DMS79 (cell line): Measurements from ENCODE around the gene AP1B1.
"Not testable (repeated sequence)": the region's sequence is repeated elsewhere in the genome, so short reads cannot be mapped to it uniquely, and the experiment has no call there.

Experiments
- DNase-seq: peaks from one replicate; lab custom pipeline; 2025; lab: John Stamatoyannopoulos, UW

The AP1B1 gene

DNA sequence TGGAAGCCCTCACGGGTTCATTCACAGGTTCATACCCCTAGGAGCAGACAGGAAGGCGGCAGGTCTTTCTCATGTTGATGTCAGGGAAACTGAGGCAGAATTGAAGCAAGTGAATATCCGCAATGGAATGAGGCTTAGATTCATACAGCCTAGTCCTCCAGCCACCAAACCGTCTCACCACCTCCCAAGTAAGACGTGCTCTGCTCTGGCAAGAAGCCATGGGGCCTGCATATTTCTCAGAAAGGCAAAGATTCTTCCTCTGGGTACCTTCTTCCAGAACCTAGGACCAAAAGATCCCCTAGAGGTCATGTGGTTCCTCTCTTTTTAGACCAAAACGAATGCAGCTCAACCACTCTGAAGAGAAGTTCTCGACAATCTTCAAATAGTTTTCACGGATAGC is 1.7 kb downstream of the AP1B1 start:
- DNase-seq = no peak

- DNase-seq = no peak
Observed at GRCh38 chr22:29385748-29386147, 2.6 kb downstream of the AP1B1 start.

DNA sequence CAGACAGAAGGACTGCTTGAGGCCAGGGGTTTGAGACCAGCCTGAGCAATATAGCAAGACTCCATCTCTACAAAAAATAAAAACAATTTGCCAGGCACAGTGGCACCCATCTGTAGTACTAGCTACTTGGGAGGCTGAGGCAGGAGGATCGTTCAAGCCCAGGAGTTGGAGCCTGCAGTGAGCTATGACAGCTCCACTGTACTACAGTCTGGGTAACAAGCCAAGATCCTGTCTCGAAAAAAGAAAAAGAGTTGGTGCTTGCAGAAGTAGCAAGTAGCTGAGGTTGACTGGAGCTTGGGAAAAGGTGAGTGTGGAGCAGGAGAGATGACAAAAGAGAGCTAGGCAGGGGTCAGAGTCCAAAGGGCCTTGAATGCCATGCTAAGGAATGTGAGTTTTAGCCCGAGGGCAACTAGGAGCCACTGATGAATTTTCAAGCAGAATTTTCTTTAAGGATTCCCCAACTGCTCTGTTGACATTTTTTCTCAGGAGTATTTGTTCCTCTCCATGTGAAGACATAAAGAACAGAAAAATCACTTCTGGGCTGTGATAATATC is 3.1 kb downstream of the AP1B1 start:
- no peak for DNase-seq

DNA sequence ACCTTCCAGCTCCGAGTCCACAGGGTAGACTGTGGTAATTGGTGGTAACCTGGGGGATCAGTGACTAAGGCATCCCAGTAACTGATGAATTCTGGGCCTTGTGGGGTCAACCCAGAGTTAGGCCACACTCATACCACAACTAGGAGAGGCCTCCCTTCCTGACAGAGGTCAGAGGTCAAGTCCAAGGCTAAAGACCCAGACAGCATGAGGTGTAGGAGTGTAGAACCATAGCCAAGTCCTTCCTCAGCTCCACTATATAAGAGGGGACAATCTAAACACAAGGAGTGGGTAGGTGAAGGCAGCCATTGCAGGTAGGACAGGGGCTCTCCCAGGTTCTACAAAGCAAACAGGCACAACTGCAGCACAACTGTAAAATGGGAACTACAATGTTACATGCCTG is 4.6 kb downstream of the AP1B1 start:
- no peak for DNase-seq

- no peak for DNase-seq
Observed at GRCh38 chr22:29382580-29383302, 5.6 kb downstream of the AP1B1 start.

DNA sequence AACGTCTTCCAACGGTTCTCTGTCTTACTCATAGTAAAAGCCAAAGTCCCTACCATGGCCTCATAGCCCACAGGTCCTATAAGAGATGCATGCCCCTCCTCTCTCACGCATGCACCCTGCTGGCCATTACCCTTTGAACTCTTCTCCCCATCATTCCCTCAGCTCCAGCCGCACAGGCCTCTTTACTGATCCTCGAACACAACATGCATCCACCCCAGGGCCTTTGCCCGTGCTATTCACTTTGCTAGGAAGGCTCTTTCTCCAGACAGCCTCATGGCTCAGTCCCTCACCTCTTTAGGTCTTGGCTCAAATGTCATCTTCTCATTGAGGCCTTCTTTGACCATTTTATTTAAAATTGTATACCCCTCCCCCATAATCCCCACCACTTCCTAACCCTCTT is 7.5 kb downstream of the AP1B1 start:
- DNase-seq = no peak

GRCh38 chr22:29380032-29380781 is 8.2 kb downstream of the AP1B1 start:
- DNase-seq = no peak

DNA sequence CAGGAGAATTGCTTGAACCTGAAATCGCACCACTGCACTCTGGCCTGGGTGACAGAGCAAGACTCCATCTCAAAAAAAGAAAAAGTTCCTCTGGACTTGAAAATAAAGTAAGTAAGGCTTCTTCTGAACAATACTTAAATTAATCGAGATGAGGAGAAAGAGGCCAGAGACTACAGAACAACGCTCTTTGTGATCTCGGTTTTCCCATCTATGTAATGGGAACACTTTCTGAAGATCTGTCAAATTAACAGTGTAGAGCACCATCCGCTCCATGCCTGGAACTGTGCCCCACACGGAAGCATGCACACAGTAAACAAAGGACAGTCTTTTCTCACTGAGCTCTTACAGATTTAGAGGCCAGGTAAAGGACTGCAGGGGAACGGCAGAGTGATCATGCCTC is 9.1 kb downstream of the AP1B1 start:
- DNase-seq = no peak

DNA sequence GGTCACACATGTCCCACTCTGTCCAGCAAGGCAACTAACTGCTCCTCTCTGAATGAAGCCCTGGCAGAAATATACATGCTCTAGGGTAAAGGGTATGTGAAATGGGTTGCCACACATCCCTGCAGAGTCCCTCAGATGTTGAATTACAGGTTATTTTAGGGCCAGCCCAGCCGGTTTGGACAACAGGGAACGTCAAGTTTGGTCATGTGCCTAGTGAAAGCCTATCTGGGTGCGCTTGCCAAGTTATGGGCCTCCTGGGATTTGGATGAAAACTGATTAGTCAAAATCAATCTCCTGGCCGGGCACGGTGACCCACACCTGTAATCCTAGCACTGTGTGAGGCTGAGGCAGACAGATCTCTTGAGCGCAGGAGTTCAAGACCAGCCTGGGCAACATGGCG is 10.4 kb downstream of the AP1B1 start:
- DNase-seq = no peak

DNA sequence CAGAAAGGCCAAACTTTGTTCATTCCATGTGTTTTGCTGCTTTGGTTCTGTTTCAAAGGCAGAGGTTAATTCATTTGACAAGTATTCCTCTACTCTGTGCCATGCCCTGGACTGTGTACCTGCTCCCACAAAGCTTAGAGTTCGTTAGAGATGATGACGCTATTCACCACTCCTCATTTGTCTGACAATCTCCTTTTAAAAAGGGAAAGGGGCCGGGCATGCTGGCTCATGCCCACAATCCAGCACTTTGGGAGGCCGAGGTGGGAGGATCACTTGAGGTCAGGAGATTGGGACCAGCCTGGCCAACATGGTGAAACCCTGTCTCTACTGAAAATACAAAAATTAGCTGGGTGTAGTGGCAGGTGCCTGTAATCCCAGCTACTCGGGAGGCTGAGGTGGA is 11.7 kb downstream of the AP1B1 start:
- DNase-seq = not testable (repeated sequence)

GRCh38 chr22:29375398-29376076 is 12.8 kb downstream of the AP1B1 start:
- DNase-seq = no peak

- not testable (repeated sequence) for DNase-seq
Observed at GRCh38 chr22:29374806-29375205, 13.6 kb downstream of the AP1B1 start.

DNA sequence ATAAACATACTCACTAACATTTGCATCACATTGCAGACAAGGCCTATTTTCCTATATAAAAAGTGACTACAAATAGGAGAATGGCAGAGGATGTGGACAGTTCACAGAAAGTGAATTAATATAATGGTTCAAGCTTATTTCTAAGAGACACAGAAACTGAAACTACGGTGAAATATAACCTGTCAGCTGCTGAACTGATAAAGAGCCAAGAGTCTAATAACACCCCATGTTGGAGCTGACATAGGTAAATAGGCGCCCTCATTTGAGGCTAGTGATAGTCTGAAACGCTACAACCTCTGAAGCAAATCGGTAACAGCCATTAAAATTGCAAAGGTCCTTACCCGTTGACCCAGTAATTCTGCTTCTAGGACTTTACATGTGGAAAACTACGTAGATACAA is 14.0 kb downstream of the AP1B1 start:
- no peak for DNase-seq

- DNase-seq = no peak
Observed at GRCh38 chr22:29370537-29370936, 17.8 kb downstream of the AP1B1 start.

DNA sequence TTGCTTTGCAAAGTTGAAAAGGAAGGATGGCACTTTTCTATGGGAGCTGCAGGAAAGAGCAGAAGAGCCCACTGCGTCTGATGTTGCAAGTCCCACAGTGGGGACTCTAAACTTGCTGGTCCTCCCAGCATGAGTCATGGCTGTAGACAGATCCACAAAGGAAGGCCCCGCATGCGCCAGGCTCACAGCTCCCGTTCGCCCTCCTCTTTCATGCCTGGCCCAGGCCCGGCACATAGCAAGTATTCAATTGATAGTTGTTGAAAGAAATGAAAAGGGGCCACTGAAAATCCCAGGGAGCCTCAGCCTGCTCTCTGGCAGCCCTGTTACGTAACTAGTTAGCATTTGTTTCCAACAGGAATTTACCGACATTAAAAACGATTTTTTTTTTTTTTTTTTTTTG is 18.9 kb downstream of the AP1B1 start:
- no peak for DNase-seq

DNA sequence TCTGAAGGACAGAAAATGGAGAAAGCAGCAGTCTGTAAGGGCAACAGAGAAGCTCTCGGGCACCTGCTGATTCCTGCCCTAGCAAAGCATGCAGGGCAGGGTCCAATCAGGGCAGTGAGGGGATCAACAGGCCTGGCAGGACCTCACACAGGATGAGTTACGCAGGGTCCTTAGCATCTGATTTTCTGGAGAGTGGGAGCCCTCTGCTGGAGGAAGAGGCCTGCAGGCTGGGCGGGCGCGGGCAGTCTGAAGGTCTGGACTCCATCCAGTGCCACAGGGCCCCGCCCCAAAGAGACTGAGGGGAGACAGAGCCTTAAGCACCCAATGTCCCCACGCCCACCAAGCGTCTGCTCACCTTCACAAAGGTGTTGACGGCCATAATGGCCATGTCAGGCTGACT is 28.9 kb downstream of the AP1B1 start:
- DNase-seq = no peak

DNA sequence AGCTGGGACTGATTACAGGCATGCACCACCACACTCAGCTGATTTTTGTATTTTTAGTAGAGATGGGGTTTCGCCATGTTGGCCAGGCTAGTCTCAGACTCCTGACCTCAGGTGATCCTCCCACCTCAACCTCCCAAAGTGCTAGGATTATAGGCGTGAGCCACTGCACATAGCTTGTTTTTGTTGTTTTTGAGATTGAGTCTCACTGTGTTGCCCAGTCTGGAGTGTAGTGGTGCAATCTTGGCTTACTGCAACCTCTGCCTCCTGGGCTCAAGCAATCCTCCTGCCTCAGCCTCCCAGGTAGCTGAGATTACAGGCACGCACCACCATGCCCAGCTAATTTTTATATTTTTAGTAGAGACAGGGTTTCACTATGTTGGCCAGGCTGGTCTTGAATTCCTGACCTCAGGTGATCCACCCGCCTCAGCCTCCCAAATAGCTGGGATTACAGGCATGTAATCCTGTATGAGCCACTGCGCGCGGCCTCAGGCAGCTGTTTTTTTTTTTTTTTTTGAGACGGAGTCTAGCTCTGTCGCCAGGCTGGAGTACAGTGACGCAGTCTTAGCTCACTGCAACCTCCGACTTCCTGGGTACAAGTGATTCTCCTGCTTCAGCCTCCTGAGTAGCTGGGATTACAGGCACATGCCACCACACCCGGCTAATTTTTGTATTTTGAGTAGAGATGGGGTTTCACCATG is 31.0 kb downstream of the AP1B1 start:
- DNase-seq = not testable (repeated sequence)

DNA sequence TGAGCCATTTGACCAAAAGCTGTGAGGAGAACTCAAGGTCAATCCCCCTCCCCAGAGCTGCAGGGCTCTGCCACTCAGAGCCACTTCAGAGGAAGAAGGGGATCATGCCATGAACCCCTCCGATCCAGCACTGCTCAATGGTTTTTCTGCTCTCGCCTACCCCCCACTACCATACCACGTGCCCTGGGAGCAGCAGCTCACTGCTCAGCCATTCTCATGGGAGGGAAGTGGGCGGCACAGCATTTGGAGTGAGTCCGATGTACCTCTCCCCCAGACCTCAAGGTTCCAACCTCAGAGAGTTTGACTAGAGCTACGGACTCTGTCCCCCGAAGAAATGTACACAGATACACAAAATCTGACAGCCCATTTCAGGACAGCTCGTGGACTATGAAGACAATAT is 34.5 kb downstream of the AP1B1 start:
- no peak for DNase-seq

GRCh38 chr22:29353286-29353685 is 35.1 kb downstream of the AP1B1 start:
- DNase-seq = no peak

DNA sequence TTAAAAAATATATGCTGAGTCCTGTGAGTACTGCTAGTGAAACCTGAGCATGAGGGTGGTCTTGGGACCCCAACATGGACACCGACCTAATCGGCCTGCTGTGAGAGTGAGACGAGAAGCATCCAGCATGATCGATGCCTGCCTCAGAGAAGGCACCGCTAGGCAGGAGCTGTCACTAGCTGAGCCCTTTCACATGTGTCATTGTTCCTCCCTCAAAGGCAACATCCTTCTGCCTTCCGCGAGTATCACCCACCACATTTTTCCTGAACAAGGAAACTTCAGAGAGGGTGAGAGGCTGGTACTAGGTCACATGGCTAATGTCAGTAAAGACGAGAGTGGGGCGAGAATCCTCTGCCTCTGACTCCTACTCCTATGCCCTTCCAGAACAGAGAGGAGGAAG is 35.6 kb downstream of the AP1B1 start:
- no peak for DNase-seq

- no peak for DNase-seq
Observed at GRCh38 chr22:29351891-29352290, 36.5 kb downstream of the AP1B1 start.

DNA sequence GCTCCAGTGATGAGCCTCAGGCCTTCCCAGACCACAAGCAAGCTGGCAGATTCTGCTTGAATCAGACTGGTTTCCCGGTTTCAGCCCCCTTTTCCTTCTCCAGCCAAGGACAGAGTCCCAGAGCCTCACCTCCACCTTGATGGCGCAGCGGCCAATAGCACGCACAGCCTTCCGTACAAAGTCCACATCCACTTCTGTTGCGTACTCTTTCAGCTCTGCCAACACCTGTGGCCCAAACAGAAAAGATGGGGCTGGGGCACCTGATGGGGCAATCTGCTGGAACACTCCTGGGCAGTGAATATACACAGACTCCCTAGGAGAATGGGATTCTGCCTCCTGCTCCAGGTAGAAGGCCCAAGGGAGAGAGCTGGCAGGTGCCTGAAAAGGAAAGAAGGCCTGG is 37.3 kb downstream of the AP1B1 start:
- no peak for DNase-seq
